HEK293 (cell line): Measurements from ENCODE around the gene PRDM13.

ENCODE experiments used
- HOXC10 ChIP-seq: sonication (generic); formaldehyde crosslinking; IDR thresholded peaks from 2 replicates; pipeline ENCODE4 v1.8.1; 2023; ENCODE audit warnings: mild to moderate bottlenecking, missing genetic modification reagents
- PRDM4 ChIP-seq: fragments of 450-650 bp; formaldehyde crosslinking; IDR thresholded peaks from 2 replicates; pipeline ENCODE4 v1.5.1; 2017; ENCODE audit warnings: missing biosample characterization, missing genetic modification characterization
- WT1 ChIP-seq: fragments of 450-650 bp; formaldehyde crosslinking; IDR thresholded peaks from 2 replicates; pipeline ENCODE4 v1.5.1; 2016; ENCODE audit warnings: missing biosample characterization, missing genetic modification characterization
- ZFHX2 ChIP-seq: fragments of 450-650 bp; formaldehyde crosslinking; conservative IDR thresholded peaks from 2 replicates; pipeline ENCODE4 v1.5.1; 2016; ENCODE audit warnings: missing biosample characterization, missing genetic modification characterization
- ZFP41 ChIP-seq: fragments of 450-650 bp; formaldehyde crosslinking; IDR thresholded peaks from 2 replicates; pipeline ENCODE4 v1.5.1; 2016; ENCODE audit warnings: missing biosample characterization, missing genetic modification characterization, borderline replicate concordance
- ZNF138 ChIP-seq: fragments of 450-650 bp; formaldehyde crosslinking; IDR thresholded peaks from 2 replicates; pipeline ENCODE4 v1.5.1; 2016; ENCODE audit warnings: missing biosample characterization, missing genetic modification characterization, borderline replicate concordance
- ZNF2 ChIP-seq: fragments of 450-650 bp; formaldehyde crosslinking; IDR thresholded peaks from 2 replicates; pipeline ENCODE4 v1.5.1; 2016; ENCODE audit warnings: missing biosample characterization, missing genetic modification characterization
- ZNF202 ChIP-seq: fragments of 450-650 bp; formaldehyde crosslinking; IDR thresholded peaks from 2 replicates; pipeline ENCODE4 v1.5.1; 2016; ENCODE audit warnings: missing biosample characterization, missing genetic modification characterization, borderline replicate concordance
- ZNF214 ChIP-seq: fragments of 450-650 bp; formaldehyde crosslinking; IDR thresholded peaks from 2 replicates; pipeline ENCODE4 v1.5.1; 2017; ENCODE audit warnings: missing biosample characterization, mild to moderate bottlenecking, missing genetic modification characterization, borderline replicate concordance
- ZNF221 ChIP-seq: fragments of 450-650 bp; formaldehyde crosslinking; IDR thresholded peaks from 2 replicates; pipeline ENCODE4 v1.5.1; 2017; ENCODE audit warnings: missing biosample characterization, missing genetic modification characterization, borderline replicate concordance
- ZNF248 ChIP-seq: fragments of 450-650 bp; formaldehyde crosslinking; IDR thresholded peaks from 2 replicates; pipeline ENCODE4 v1.5.1; 2017; ENCODE audit warnings: missing biosample characterization, missing genetic modification characterization
- ZNF626 ChIP-seq: fragments of 450-650 bp; sonication (Bioruptor Pico); formaldehyde crosslinking; IDR thresholded peaks from 2 replicates; pipeline ENCODE4 v1.5.1; 2018; ENCODE audit warnings: missing biosample characterization, missing genetic modification characterization, inconsistent platforms
- ZNF692 ChIP-seq: fragments of 450-650 bp; formaldehyde crosslinking; IDR thresholded peaks from 2 replicates; pipeline ENCODE4 v1.5.1; 2016; ENCODE audit warnings: missing biosample characterization, missing genetic modification characterization
- ZNF747 ChIP-seq: fragments of 450-650 bp; formaldehyde crosslinking; IDR thresholded peaks from 2 replicates; pipeline ENCODE4 v1.5.1; 2016; ENCODE audit warnings: missing biosample characterization, missing genetic modification characterization
- ZNF768 ChIP-seq: fragments of 450-650 bp; formaldehyde crosslinking; IDR thresholded peaks from 2 replicates; pipeline ENCODE4 v1.5.1; 2018; ENCODE audit warnings: missing biosample characterization, mild to moderate bottlenecking, missing genetic modification characterization
- ZSCAN5A ChIP-seq: fragments of 450-650 bp; formaldehyde crosslinking; IDR thresholded peaks from 2 replicates; pipeline ENCODE4 v1.5.1; 2016; ENCODE audit warnings: missing biosample characterization, missing genetic modification characterization
- TF ChIP-seq, protein P1 (sequence below): fragments of 450-650 bp; IDR thresholded peaks from 2 replicates; pipeline ENCODE4 v1.5.1; 2018; ENCODE audit warnings: missing biosample characterization, missing genetic modification characterization
- TF ChIP-seq, protein P2 (sequence below): fragments of 450-650 bp; formaldehyde crosslinking; conservative IDR thresholded peaks from 2 replicates; pipeline ENCODE4 v1.5.1; 2016; ENCODE audit warnings: low read depth, missing biosample characterization, missing genetic modification characterization
- TF ChIP-seq, protein P3 (sequence below): fragments of 450-650 bp; formaldehyde crosslinking; IDR thresholded peaks from 2 replicates; pipeline ENCODE4 v1.5.1; 2016; ENCODE audit warnings: missing biosample characterization, missing genetic modification characterization
- TF ChIP-seq, protein P4 (sequence below): fragments of 450-650 bp; formaldehyde crosslinking; IDR thresholded peaks from 2 replicates; pipeline ENCODE4 v1.5.1; 2016; ENCODE audit warnings: missing biosample characterization, missing genetic modification characterization
- TF ChIP-seq, protein P5 (sequence below): fragments of 450-650 bp; formaldehyde crosslinking; IDR thresholded peaks from 2 replicates; pipeline ENCODE4 v1.5.1; 2016; ENCODE audit warnings: missing biosample characterization, missing genetic modification characterization

Gene PRDM13

GRCh38 chr6:99613409-99613704 lies 6.7 kb downstream of the PRDM13 start (continued):
- TF ChIP-seq, protein P1, sequence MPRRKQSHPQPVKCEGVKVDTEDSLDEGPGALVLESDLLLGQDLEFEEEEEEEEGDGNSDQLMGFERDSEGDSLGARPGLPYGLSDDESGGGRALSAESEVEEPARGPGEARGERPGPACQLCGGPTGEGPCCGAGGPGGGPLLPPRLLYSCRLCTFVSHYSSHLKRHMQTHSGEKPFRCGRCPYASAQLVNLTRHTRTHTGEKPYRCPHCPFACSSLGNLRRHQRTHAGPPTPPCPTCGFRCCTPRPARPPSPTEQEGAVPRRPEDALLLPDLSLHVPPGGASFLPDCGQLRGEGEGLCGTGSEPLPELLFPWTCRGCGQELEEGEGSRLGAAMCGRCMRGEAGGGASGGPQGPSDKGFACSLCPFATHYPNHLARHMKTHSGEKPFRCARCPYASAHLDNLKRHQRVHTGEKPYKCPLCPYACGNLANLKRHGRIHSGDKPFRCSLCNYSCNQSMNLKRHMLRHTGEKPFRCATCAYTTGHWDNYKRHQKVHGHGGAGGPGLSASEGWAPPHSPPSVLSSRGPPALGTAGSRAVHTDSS: no peak
- TF ChIP-seq HOXC10 (CRISPR knock-in tag): 0 out of 2 replicates have a peak, but pooled peaks have one; percentile 48
- TF ChIP-seq ZNF138 (tag by site-specific recombination): no peak
- TF ChIP-seq ZNF221: no peak
- no peak for TF ChIP-seq WT1 (tag by site-specific recombination)
- TF ChIP-seq, protein P2, sequence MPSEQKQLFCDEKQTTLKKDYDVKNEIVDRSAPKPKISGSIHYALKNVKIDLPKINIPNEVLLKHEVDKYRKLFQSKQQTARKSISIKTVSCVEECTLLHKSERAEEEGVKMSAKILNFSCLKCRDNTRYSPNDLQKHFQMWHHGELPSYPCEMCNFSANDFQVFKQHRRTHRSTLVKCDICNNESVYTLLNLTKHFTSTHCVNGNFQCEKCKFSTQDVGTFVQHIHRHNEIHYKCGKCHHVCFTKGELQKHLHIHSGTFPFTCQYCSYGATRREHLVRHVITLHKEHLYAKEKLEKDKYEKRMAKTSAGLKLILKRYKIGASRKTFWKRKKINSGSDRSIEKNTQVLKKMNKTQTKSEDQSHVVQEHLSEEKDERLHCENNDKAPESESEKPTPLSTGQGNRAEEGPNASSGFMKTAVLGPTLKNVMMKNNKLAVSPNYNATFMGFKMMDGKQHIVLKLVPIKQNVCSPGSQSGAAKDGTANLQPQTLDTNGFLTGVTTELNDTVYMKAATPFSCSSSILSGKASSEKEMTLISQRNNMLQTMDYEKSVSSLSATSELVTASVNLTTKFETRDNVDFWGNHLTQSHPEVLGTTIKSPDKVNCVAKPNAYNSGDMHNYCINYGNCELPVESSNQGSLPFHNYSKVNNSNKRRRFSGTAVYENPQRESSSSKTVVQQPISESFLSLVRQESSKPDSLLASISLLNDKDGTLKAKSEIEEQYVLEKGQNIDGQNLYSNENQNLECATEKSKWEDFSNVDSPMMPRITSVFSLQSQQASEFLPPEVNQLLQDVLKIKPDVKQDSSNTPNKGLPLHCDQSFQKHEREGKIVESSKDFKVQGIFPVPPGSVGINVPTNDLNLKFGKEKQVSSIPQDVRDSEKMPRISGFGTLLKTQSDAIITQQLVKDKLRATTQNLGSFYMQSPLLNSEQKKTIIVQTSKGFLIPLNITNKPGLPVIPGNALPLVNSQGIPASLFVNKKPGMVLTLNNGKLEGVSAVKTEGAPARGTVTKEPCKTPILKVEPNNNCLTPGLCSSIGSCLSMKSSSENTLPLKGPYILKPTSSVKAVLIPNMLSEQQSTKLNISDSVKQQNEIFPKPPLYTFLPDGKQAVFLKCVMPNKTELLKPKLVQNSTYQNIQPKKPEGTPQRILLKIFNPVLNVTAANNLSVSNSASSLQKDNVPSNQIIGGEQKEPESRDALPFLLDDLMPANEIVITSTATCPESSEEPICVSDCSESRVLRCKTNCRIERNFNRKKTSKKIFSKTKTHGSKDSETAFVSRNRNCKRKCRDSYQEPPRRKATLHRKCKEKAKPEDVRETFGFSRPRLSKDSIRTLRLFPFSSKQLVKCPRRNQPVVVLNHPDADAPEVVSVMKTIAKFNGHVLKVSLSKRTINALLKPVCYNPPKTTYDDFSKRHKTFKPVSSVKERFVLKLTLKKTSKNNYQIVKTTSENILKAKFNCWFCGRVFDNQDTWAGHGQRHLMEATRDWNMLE: no peak
- TF ChIP-seq ZFP41 (tag by site-specific recombination): no peak
- peak; percentile 74 for TF ChIP-seq ZFHX2 (tag by site-specific recombination)
- TF ChIP-seq ZNF202 (tag by site-specific recombination): no peak; the same call in 1 of the 2 replicates
- no peak for TF ChIP-seq ZNF2 (tag by site-specific recombination)
- TF ChIP-seq ZSCAN5A (tag by site-specific recombination): 0 out of 2 replicates have a peak, but pooled peaks have one; percentile 17
- no peak for TF ChIP-seq ZNF692
- no peak for TF ChIP-seq ZNF214
- TF ChIP-seq, protein P3, sequence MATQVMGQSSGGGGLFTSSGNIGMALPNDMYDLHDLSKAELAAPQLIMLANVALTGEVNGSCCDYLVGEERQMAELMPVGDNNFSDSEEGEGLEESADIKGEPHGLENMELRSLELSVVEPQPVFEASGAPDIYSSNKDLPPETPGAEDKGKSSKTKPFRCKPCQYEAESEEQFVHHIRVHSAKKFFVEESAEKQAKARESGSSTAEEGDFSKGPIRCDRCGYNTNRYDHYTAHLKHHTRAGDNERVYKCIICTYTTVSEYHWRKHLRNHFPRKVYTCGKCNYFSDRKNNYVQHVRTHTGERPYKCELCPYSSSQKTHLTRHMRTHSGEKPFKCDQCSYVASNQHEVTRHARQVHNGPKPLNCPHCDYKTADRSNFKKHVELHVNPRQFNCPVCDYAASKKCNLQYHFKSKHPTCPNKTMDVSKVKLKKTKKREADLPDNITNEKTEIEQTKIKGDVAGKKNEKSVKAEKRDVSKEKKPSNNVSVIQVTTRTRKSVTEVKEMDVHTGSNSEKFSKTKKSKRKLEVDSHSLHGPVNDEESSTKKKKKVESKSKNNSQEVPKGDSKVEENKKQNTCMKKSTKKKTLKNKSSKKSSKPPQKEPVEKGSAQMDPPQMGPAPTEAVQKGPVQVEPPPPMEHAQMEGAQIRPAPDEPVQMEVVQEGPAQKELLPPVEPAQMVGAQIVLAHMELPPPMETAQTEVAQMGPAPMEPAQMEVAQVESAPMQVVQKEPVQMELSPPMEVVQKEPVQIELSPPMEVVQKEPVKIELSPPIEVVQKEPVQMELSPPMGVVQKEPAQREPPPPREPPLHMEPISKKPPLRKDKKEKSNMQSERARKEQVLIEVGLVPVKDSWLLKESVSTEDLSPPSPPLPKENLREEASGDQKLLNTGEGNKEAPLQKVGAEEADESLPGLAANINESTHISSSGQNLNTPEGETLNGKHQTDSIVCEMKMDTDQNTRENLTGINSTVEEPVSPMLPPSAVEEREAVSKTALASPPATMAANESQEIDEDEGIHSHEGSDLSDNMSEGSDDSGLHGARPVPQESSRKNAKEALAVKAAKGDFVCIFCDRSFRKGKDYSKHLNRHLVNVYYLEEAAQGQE (tag by site-specific recombination): no peak
- no peak for TF ChIP-seq ZNF626
- TF ChIP-seq ZNF248 (tag by site-specific recombination): no peak
- no peak for TF ChIP-seq ZNF747 (tag by site-specific recombination)
- no peak for TF ChIP-seq ZNF768 (tag by site-specific recombination)
- TF ChIP-seq, protein P4, sequence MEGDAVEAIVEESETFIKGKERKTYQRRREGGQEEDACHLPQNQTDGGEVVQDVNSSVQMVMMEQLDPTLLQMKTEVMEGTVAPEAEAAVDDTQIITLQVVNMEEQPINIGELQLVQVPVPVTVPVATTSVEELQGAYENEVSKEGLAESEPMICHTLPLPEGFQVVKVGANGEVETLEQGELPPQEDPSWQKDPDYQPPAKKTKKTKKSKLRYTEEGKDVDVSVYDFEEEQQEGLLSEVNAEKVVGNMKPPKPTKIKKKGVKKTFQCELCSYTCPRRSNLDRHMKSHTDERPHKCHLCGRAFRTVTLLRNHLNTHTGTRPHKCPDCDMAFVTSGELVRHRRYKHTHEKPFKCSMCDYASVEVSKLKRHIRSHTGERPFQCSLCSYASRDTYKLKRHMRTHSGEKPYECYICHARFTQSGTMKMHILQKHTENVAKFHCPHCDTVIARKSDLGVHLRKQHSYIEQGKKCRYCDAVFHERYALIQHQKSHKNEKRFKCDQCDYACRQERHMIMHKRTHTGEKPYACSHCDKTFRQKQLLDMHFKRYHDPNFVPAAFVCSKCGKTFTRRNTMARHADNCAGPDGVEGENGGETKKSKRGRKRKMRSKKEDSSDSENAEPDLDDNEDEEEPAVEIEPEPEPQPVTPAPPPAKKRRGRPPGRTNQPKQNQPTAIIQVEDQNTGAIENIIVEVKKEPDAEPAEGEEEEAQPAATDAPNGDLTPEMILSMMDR (tag by site-specific recombination): peak; percentile 66
- TF ChIP-seq, protein P5, sequence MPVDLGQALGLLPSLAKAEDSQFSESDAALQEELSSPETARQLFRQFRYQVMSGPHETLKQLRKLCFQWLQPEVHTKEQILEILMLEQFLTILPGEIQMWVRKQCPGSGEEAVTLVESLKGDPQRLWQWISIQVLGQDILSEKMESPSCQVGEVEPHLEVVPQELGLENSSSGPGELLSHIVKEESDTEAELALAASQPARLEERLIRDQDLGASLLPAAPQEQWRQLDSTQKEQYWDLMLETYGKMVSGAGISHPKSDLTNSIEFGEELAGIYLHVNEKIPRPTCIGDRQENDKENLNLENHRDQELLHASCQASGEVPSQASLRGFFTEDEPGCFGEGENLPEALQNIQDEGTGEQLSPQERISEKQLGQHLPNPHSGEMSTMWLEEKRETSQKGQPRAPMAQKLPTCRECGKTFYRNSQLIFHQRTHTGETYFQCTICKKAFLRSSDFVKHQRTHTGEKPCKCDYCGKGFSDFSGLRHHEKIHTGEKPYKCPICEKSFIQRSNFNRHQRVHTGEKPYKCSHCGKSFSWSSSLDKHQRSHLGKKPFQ (tag by site-specific recombination): no peak
- TF ChIP-seq PRDM4 (tag by site-specific recombination): no peak
